BLaER1 (cell line): ENCODE results near the gene RASD1.
"Not testable (repeated sequence)": the region's sequence is repeated elsewhere in the genome, so short reads cannot be mapped to it uniquely, and the experiment has no call there.

Experiments
- H3K27ac ChIP-seq: shearing (Covaris generic); formaldehyde crosslinking; 2 replicates; pipeline ENCODE4 v1.8.1; 2022
- H3K27me3 ChIP-seq: shearing (Covaris generic); formaldehyde crosslinking; 2 replicates; pipeline ENCODE4 v1.8.1; 2022
- H3K36me3 ChIP-seq: shearing (Covaris generic); formaldehyde crosslinking; 2 replicates; pipeline ENCODE4 v1.8.1; 2022
- H3K4me1 ChIP-seq: shearing (Covaris generic); formaldehyde crosslinking; 2 replicates; pipeline ENCODE4 v1.8.1; 2022
- H3K4me2 ChIP-seq: shearing (Covaris generic); formaldehyde crosslinking; 2 replicates; pipeline ENCODE4 v1.8.1; 2022
- H3K4me3 ChIP-seq: shearing (Covaris generic); formaldehyde crosslinking; 2 replicates; pipeline ENCODE4 v1.8.1; 2022
- H3K9ac ChIP-seq: shearing (Covaris generic); formaldehyde crosslinking; 2 replicates; pipeline ENCODE4 v1.8.1; 2022
- H3K9me3 ChIP-seq: shearing (Covaris generic); formaldehyde crosslinking; 2 replicates; pipeline ENCODE4 v1.8.1; 2022
- H4K20me1 ChIP-seq: shearing (Covaris generic); formaldehyde crosslinking; 2 replicates; pipeline ENCODE4 v1.8.1; 2022
- Cebpa-rat ChIP-seq: shearing (Covaris generic); IDR thresholded peaks from 2 replicates; pipeline ENCODE4 v1.8.1; 2022

The RASD1 gene

DNA sequence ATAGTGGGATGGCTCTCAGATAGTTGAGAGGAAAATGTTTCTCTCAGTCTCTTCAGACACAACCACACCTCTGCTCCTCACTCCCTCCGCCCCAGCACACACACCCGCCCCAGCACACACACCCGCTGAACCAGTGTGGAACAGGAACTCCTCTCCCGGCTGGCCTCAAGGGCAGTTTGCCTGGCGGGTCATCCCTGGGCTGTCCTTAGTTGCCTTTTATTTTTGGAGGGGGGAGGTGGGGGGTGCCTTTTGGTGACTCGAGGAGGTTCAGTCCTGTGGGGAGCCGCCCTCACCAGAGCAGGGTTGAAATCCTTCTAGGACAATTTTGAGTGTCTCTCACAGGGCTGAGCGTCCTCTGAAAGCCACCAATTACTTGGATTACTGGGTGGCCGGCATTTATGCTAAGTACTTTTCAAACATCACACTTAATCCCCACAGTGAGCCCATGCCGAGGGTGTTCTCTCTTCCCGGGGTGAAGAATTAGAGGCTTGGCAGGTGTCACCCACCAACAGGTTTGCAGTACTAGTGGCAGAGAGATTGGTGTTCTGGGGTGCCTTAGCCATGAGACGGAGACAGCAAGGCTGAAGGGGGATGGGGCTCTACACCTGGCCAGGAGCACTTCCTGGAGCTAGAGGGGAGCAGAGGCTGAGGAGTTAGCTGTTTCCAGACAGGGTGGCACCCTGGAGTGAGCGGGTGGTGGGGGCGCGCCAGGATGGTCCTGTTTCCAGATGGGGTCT lies 2.8 kb downstream of the RASD1 start:
- no peaks in the 10 kb centered on the region for H3K9me3 ChIP-seq
- H3K36me3 ChIP-seq, result peaks cover 18% of the 10 kb centered on the region
- peaks cover 20% of the 10 kb centered on the region for H3K27me3 ChIP-seq
- H3K4me1 ChIP-seq, result peaks cover 88% of the 10 kb centered on the region
- H3K27ac ChIP-seq, result peak overlapping the region; percentile 67; the same call in 1 of the 2 replicates
- peak overlapping the region; percentile 100 for H3K4me2 ChIP-seq
- TF ChIP-seq Cebpa-rat, result no peak
- H3K4me3 ChIP-seq, result peak overlapping the region; percentile 77; the same call in 1 of the 2 replicates
- peak overlapping the region; percentile 82; the same call in 1 of the 2 replicates for H3K9ac ChIP-seq
- peaks cover 52% of the 10 kb centered on the region for H4K20me1 ChIP-seq

DNA sequence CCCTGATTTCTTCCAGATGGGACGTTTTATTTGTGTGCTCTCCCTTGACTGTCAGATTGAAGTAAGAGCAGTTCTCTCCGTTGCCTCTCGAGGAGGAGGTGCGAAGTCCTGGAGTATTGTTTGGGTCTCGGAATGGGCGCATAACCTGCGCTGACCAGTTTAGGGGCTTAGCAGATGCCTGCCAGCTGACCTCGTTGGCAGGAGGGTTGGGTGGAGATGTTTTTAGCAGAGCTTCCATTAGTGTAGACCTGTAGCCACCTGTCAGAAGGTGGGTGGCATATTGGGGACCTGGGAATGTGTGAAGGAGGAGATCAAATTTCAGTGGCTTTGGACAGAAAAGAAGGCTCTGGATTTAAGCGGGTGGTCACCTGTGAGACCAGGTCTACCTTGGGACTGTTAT lies 3.6 kb downstream of the RASD1 start:
- Histone ChIP-seq H3K4me3 (0 out of 2 replicates have a peak overlapping the region, but pooled peaks have one; percentile 15), H3K4me1 (peaks cover 83% of the 10 kb centered on the region), H4K20me1 (peaks cover 52% of the 10 kb centered on the region), H3K9me3 (no peaks in the 10 kb centered on the region), H3K27ac (no peak overlapping the region), H3K27me3 (peaks cover 20% of the 10 kb centered on the region), H3K4me2 (peak overlapping the region; percentile 100), H3K9ac (peak overlapping the region; percentile 31; the same call in 1 of the 2 replicates), H3K36me3 (peaks cover 27% of the 10 kb centered on the region)
- no peak for TF ChIP-seq Cebpa-rat

DNA sequence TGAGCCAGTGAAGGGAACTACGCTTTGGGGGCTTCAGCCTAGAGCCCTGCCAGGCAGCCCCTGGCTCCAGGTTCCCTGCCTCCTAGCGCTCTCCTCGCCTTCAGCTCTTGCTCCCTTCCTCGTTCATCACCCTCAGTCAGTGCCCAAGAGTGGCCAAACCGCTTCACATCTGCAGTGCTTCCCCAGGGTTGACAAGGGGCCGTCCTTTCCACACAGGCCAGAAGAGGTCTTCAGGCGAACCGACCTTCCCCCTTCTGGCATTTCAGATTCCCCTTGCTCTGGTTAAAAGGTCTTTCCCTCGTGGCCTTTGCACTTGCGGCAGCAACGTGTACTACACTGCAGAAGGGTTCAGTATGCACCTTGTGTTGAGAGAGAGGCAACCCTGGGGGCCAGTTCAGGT lies 4.1 kb downstream of the RASD1 start:
- Histone ChIP-seq H3K27ac (peak overlapping the region; percentile 45), H3K9me3 (no peaks in the 10 kb centered on the region), H4K20me1 (peaks cover 52% of the 10 kb centered on the region), H3K9ac (peak overlapping the region; percentile 31; the same call in 1 of the 2 replicates), H3K4me2 (peak overlapping the region; percentile 100), H3K36me3 (peaks cover 32% of the 10 kb centered on the region), H3K27me3 (peaks cover 20% of the 10 kb centered on the region), H3K4me3 (peak overlapping the region; percentile 30; the same call in 1 of the 2 replicates), H3K4me1 (peaks cover 79% of the 10 kb centered on the region)
- no peak for TF ChIP-seq Cebpa-rat

DNA sequence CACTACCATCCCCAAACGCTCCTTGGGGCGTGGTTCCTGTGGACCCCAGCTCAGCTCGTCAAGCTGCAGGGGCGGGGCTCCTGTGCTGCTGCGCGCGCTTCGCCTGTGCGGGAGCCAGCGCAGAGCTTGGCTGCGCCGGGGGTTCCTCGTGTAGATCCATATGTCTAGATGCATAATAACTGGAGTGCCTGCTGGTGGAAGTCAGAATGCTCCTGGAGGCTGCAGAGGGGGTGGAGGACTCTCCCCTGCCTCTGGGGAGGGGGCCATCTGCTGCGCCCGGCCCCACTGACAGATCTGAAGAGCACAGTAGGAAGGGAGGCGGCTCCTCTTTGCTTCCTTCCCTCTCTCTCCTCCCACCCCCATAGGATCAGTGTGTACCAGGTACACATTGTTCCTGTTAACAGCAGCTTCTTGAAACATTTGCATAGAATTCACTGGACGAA lies 4.6 kb downstream of the RASD1 start:
- Histone ChIP-seq H3K27ac (peak overlapping the region; percentile 45), H3K4me3 (peak overlapping the region; percentile 30; the same call in 1 of the 2 replicates), H3K9me3 (no peaks in the 10 kb centered on the region)

DNA sequence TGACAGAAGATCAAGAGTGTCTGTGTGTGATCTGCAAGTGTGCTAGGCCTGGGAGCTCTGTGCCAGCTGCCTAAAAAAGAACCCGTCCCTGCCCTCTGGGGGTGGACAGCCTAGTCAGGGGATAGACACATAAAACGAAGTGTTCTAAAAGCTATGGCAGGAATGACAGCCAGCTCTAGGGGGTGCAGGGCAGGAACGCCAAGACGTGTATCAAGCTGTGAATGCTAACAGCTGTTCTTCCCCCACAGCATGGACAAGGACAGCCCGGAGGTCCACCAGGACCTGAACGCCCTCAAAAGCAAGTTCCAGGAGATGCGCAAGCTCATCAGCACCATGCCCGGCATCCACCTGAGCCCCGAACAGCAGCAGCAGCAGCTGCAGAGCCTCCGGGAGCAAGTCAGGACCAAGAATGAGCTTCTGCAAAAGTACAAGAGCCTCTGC lies 5.1 kb downstream of the RASD1 start:
- H3K4me3 ChIP-seq, result no peak overlapping the region
- peaks cover 39% of the 10 kb centered on the region for H3K36me3 ChIP-seq
- TF ChIP-seq Cebpa-rat, result no peak
- H4K20me1 ChIP-seq, result peaks cover 52% of the 10 kb centered on the region
- H3K27me3 ChIP-seq, result peaks cover 16% of the 10 kb centered on the region
- peak overlapping the region; percentile 100 for H3K4me2 ChIP-seq
- H3K9me3 ChIP-seq, result no peaks in the 10 kb centered on the region
- 0 out of 2 replicates have a peak overlapping the region, but pooled peaks have one; percentile 1 for H3K27ac ChIP-seq
- peaks cover 76% of the 10 kb centered on the region for H3K4me1 ChIP-seq
- no peak overlapping the region for H3K9ac ChIP-seq

More for the DNA sequence above, 4.6 kb downstream of the RASD1 start:
- Histone ChIP-seq H3K4me1 (peaks cover 76% of the 10 kb centered on the region), H4K20me1 (peaks cover 52% of the 10 kb centered on the region), H3K9ac (peak overlapping the region; percentile 31; the same call in 1 of the 2 replicates), H3K27me3 (peaks cover 20% of the 10 kb centered on the region), H3K36me3 (peaks cover 34% of the 10 kb centered on the region), H3K4me2 (peak overlapping the region; percentile 100)
- TF ChIP-seq Cebpa-rat, result no peak

DNA sequence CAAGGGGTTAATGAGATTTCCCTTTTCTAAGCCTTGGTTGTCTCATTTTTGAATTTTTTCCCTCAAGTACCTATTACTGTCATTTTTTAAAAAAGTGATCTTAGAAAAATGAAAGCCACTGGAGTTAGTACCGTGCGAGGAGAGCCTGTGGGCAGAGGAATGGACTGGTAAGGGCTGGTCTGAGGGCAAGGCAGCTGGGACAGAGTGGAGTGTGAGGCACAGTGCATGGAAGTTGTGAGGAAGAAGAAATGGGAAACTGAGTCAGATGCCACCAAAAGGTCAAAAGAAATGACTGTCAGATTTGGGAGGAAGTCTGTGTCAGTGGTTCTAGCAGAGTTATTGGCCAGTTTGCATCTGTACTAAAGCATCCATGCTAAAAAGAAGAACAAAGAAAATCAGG lies 8.2 kb downstream of the RASD1 start:
- Histone ChIP-seq H3K9ac (no peak overlapping the region), H3K9me3 (peaks cover 4% of the 10 kb centered on the region; the same call in 1 of the 2 replicates), H3K4me1 (peaks cover 76% of the 10 kb centered on the region), H3K27ac (no peak overlapping the region), H4K20me1 (peaks cover 45% of the 10 kb centered on the region), H3K4me3 (no peak overlapping the region), H3K36me3 (peaks cover 64% of the 10 kb centered on the region), H3K27me3 (no peaks in the 10 kb centered on the region), H3K4me2 (no peak overlapping the region)
- no peak for TF ChIP-seq Cebpa-rat

DNA sequence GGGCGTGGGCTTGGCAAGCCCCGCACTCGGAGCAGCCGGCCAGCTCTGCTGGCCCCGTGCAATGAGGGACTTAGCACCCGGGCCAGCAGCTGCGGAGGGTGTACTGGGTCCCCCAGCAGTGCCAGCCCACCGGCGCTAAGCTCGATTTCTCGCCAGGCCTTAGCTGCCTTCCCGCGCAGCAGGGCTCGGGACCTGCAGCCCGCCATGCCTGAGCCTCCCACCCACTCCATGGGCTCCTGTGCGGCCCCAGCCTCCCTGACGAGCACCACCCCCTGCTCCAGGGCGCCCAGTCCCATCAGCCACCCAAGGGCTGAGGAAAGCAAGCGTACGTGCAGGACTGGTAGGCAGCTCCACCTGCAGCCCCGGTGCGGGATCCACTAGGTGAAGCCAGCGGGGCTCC lies 9.8 kb downstream of the RASD1 start:
- H3K9me3 ChIP-seq, H3K27ac ChIP-seq, H3K27me3 ChIP-seq, H3K4me3 ChIP-seq, H3K4me2 ChIP-seq, H3K9ac ChIP-seq: not testable (repeated sequence)
- Histone ChIP-seq H3K4me1 (peaks cover 76% of the 10 kb centered on the region), H3K36me3 (peaks cover 58% of the 10 kb centered on the region), H4K20me1 (peaks cover 44% of the 10 kb centered on the region)

DNA sequence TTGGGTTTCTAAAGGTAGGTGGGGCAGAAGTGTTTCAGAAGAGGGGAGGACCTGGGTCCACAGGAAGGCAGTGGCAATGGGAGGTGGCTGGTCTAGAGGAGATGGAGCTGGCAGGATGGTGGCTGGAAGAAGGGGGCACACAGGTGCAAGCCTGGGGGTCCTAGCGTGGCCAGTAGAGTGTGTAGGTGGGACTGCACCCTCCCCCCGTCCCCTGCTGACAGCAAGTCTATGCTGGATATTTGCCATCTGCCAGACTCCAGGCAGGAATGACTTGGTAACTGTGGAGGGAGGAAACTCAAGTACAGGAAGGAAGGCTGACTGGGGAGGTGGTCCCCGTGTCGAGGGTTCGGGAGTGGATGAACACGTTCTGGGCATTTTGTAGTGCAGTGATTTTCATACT lies 10.8 kb downstream of the RASD1 start:
- Histone ChIP-seq H3K27me3 (no peaks in the 10 kb centered on the region), H3K4me1 (peaks cover 76% of the 10 kb centered on the region), H3K9me3 (peaks cover 4% of the 10 kb centered on the region; the same call in 1 of the 2 replicates), H3K27ac (no peak overlapping the region), H3K4me3 (no peak overlapping the region), H4K20me1 (peaks cover 41% of the 10 kb centered on the region), H3K9ac (no peak overlapping the region), H3K36me3 (peaks cover 58% of the 10 kb centered on the region), H3K4me2 (no peak overlapping the region)
- no peak for TF ChIP-seq Cebpa-rat

DNA sequence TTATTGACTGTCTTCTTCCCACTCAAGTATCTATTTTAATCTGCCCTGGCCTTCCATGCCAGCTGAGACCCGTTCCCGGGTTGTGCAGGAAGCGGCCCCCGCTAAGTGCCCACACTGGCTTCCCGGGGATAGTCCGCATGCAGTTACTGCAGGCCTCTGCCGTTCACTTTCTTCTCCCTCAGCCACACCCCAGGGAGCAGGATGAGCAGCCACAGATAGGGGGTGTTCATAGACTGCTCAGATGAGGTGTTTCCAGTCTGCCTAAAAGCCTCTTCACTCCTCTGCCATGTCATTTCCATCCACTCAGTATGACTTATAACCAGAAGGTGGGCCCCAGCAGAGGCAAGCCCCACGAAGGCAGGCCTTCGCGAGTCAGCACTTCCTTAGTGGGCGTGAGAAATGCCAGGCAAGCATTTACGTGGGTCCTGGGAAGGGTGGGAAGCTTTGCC lies 11.7 kb downstream of the RASD1 start:
- TF ChIP-seq Cebpa-rat, result no peak
- Histone ChIP-seq H3K27me3 (no peaks in the 10 kb centered on the region), H3K27ac (peak overlapping the region; percentile 44), H3K4me1 (peaks cover 76% of the 10 kb centered on the region), H3K36me3 (peaks cover 68% of the 10 kb centered on the region), H4K20me1 (peaks cover 42% of the 10 kb centered on the region), H3K9ac (peak overlapping the region; percentile 57; the same call in 1 of the 2 replicates), H3K4me3 (no peak overlapping the region), H3K4me2 (peak overlapping the region; percentile 82), H3K9me3 (peaks cover 4% of the 10 kb centered on the region; the same call in 1 of the 2 replicates)

DNA sequence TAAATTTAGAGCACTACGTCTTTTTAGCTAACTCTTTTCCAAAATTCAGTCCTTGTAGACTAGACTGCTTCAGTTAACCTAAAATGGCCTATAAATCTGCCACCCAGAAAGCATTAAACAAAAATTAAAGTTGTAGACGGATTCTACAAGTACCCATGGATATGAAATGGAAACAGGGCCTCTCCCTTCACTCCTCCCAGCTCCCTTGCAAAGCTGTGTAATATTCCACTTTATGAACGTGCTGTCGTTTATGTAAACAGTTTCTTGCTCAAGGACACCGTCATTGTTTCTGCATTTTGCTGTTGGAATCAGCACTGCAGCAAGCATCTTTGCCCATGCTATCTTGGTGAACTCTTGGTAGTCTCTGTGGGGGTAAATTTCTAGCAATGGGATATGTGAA lies 14.3 kb downstream of the RASD1 start:
- Histone ChIP-seq H3K4me3 (no peak overlapping the region), H3K36me3 (peaks cover 53% of the 10 kb centered on the region), H3K9ac (no peak overlapping the region), H3K27ac (no peak overlapping the region), H3K4me2 (peak overlapping the region; percentile 0; the same call in 1 of the 2 replicates), H3K27me3 (no peaks in the 10 kb centered on the region), H3K9me3 (peaks cover 4% of the 10 kb centered on the region; the same call in 1 of the 2 replicates), H4K20me1 (peaks cover 42% of the 10 kb centered on the region), H3K4me1 (peaks cover 84% of the 10 kb centered on the region)
- TF ChIP-seq Cebpa-rat, result no peak
